ENCODE data around the gene NRN1. TPM values are rescaled to one million over a fixed set of nuclear protein-coding genes. Genes with fewer than 3 reads are reported as not detected.
A peak's percentile ranks its signal among the peaks of the same experiment; 100 is the strongest.
"Not testable (repeated sequence)": the region's sequence is repeated elsewhere in the genome, so short reads cannot be mapped to it uniquely, and the experiment has no call there.

Gene NRN1
- polyA plus RNA-seq (ENCODE audit: low read depth in 6 of 6) = not detected

DNA sequence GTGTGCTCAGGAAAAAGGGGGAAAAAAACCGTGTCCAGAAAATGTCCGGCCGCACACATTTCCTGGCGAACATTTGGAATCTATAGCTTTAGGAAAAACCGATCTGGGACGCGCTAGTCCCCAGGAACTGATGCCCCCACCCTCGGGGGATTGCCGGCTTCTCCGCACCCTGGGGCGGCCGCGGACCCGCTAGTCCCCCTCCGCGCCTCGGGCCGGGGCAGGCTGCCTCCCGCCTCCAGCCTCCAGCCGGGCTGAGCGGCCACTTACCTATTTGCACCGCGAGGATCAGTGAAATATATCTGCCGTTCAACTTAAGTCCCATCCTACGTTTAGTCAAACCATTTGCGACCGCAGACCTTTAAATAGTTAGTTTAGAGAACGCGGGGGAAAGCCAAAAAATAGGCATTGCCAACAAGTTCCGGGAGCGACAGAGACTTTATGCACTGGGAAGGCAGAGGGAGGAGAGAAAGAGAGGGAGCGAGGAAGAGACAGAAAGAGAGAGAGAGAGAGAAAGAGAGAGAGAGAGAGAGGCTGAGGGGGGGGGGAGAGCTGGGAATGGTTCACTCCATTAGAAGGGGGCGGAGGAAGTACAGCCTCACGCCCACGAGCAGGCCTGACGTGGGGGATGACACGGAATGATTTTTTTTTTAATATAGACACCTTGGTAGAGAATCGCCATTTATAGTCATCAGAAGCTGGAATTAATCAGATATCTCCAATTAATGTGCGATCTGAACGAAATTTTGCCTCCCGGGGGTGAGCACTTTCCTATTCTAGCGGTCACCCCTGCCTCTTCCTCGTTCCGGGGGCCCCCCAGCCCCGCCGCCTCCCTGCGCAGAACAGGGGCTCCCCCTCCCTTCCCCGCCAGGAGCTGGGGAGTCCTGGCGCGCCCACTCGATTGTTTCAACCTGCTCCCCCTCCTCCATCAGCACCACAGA is at the start of gene NRN1:
NRN1 (minus strand) TSS at position 498 of the 938 bp plus-strand sequence; CDS start at position 322, 176 bp downstream.
- DNase-seq (no peak), ATAC-seq (ENCODE audit: low read depth in 2 of 2) (no peak)
- H3K4me1 Mint-ChIP-seq = peaks cover 49 to 61% (median 49%) of the 10 kb centered on the region in 3 donors
- peak within 1 kb of the TSS; percentile 72 to 88 (median 82) for H3K4me3 Mint-ChIP-seq
- H3K27me3 Mint-ChIP-seq = peaks cover 48 to 79% (median 76%) of the 10 kb centered on the region in 3 donors
- peaks cover 8 to 38% of the 10 kb centered on the region in 2 donors for H3K36me3 Mint-ChIP-seq
- peaks cover 8 to 31% (median 28%) of the 10 kb centered on the region in 7 donors for H3K9me3 Mint-ChIP-seq
- H3K27ac Mint-ChIP-seq = peak within 1 kb of the TSS in 4 of 6 donors; percentile 87 to 99 (median 96)

- ATAC-seq (ENCODE audit: low read depth in 2 of 2) (no peak), DNase-seq (no peak)
- Mint-ChIP-seq H3K36me3 (peaks cover 0 to 4% of the 10 kb centered on the region in 2 donors), H3K9me3 (peaks cover 0 to 8% (median 0%) of the 10 kb centered on the region in 7 donors), H3K27ac (no peak overlapping the region), H3K27me3 (peaks cover 59 to 67% (median 63%) of the 10 kb centered on the region in 3 donors), H3K4me1 (no peaks in the 10 kb centered on the region), H3K4me3 (no peak overlapping the region)
Observed at GRCh38 chr6:6052216-6052615, 45.5 kb upstream of the NRN1 start.

DNA sequence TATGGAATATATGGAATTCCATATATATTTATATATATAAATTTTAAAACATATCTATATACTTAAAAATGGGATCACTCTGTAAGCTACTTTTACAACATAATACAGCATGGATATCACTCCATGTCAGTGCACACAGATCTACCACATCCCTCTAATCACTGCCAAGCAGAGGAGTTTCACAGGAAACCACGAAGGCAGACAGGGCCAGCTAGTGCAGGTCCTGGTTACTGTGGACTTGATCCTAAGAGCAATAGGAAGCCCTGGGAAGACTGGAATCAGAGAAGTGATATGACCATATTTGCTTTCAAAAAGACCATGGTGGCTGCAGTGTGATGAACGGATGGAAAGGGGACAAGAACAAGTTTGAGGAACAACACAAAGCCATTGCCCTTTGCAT is 40.0 kb upstream of the NRN1 start:
- peaks cover 0 to 8% (median 0%) of the 10 kb centered on the region in 7 donors for H3K9me3 Mint-ChIP-seq
- peak in 1 of 2 donors; percentile 33 for ATAC-seq (ENCODE audit: low read depth in 2 of 2)
- H3K4me3 Mint-ChIP-seq = no peak overlapping the region
- peak overlapping the region in 1 of 6 donors; percentile 6 for H3K27ac Mint-ChIP-seq
- peaks cover 38 to 50% (median 39%) of the 10 kb centered on the region in 3 donors for H3K27me3 Mint-ChIP-seq
- no peak for DNase-seq
- no peaks in the 10 kb centered on the region for H3K4me1 Mint-ChIP-seq
- peaks cover 0 to 4% of the 10 kb centered on the region in 2 donors for H3K36me3 Mint-ChIP-seq

GRCh38 chr6:6039946-6040509 is 33.3 kb upstream of the NRN1 start:
- H3K36me3 Mint-ChIP-seq = no peaks in the 10 kb centered on the region
- no peak for DNase-seq
- no peak overlapping the region for H3K27ac Mint-ChIP-seq
- no peaks in the 10 kb centered on the region for H3K4me1 Mint-ChIP-seq
- H3K9me3 Mint-ChIP-seq = peaks cover 0 to 3% (median 0%) of the 10 kb centered on the region in 7 donors
- no peak for ATAC-seq (ENCODE audit: low read depth in 2 of 2)
- peaks cover 32 to 43% (median 39%) of the 10 kb centered on the region in 3 donors for H3K27me3 Mint-ChIP-seq
- H3K4me3 Mint-ChIP-seq = no peak overlapping the region

DNA sequence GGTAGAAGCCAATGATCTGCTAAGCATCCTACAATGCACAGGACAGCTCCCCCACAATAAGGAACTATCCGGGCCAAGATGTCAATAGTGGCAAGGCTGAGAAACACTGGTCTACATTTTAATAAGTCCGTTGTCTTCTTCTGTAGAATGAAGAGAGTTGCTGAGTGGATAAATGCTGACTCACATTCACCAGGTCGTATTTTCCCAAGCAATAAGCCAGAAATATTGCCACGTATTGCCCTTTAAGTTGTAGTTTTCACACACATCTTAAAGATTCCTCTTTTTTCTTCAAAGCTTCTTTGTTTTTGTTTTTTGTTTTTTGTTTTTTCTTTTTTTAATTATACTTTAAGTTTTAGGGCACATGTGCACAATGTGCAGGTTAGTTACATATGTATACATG is 30.5 kb upstream of the NRN1 start:
- H3K27ac Mint-ChIP-seq = no peak overlapping the region
- peaks cover 19 to 34% (median 29%) of the 10 kb centered on the region in 3 donors for H3K27me3 Mint-ChIP-seq
- H3K36me3 Mint-ChIP-seq = no peaks in the 10 kb centered on the region
- no peak overlapping the region for H3K4me3 Mint-ChIP-seq
- DNase-seq = no peak
- no peaks in the 10 kb centered on the region for H3K4me1 Mint-ChIP-seq
- no peak for ATAC-seq (ENCODE audit: low read depth in 2 of 2)
- H3K9me3 Mint-ChIP-seq = peaks cover 0 to 3% (median 0%) of the 10 kb centered on the region in 7 donors

DNA sequence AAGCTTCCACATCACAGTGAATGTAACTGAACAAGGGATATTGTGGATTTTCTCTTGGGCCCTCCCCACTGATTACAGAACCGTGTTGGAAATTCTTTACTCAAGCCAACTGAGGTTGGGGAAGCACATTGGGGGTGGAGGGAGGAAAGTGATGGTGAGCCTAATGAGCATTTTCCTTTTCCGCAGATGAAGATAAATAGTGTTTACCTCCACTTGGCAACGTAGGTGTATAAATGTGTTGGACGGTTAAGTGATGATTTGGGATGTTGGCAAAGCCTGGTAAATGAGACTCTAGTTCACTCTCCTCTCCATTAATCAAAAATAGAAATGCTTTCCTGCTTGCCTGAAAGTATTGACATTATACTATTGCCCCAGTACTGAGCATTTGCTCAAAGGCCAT is 27.1 kb upstream of the NRN1 start:
- no peak overlapping the region for H3K27ac Mint-ChIP-seq
- no peaks in the 10 kb centered on the region for H3K4me1 Mint-ChIP-seq
- H3K4me3 Mint-ChIP-seq = no peak overlapping the region
- peaks cover 14 to 39% (median 32%) of the 10 kb centered on the region in 3 donors for H3K27me3 Mint-ChIP-seq
- DNase-seq (no peak), ATAC-seq (ENCODE audit: low read depth in 2 of 2) (no peak)
- no peaks in the 10 kb centered on the region for H3K36me3 Mint-ChIP-seq
- peaks cover 0 to 3% (median 0%) of the 10 kb centered on the region in 7 donors for H3K9me3 Mint-ChIP-seq

DNA sequence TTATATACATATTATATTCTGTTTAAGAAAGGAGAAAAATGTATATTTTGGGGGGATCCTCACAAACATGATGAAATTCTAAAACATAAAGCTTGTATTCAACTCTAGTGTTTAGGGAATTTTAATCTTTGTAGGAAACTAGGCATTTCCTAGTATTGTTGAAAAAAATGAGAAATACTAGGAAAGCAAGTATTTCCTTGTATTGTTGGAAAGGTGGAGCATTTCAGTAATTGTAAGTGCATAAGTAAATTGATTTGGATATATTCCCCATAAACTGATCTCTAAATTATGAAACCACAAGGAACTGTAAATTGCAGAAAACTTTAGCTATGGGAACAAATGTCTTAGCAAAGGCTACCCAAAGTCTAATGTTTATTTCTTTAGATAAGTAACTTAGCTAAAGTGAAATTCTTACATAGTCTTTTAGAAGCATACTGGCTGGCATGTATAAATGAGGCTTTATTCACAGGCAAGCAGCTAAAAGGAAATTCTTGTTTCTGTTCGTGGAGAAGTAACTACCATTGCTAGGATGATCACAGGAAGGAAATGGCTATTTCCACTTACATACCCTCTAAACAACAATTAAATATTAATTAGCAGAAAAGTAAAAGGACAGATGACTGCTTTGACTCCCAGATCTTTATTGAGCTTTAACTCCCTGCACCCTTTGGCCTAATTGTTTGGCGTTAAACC is 19.9 kb upstream of the NRN1 start:
- H3K27me3 Mint-ChIP-seq = peaks cover 40 to 74% (median 67%) of the 10 kb centered on the region in 3 donors
- no peaks in the 10 kb centered on the region for H3K9me3 Mint-ChIP-seq
- no peaks in the 10 kb centered on the region for H3K4me1 Mint-ChIP-seq
- no peaks in the 10 kb centered on the region for H3K36me3 Mint-ChIP-seq
- DNase-seq (no peak), ATAC-seq (ENCODE audit: low read depth in 2 of 2) (no peak)
- H3K27ac Mint-ChIP-seq = no peak overlapping the region
- H3K4me3 Mint-ChIP-seq = no peak overlapping the region

DNA sequence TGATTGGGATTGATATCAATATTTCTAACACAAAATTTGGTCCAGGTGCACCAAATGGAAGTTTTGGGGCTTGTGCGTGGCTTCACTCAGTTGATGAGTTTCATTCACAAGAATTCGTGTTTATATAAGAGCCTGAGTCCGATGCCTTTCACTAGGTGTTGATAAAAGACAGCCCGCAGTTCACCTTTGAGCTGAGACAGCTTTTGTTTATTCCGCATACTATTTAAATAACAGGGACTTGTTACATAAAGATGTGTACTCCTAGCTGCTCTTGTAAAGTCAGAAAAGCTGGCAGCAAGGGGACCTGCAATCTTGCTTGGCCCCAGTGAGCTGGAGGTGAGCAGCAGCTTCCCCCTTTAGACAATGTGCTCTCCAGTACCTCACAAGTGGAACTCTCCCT is 19.0 kb upstream of the NRN1 start:
- H3K27me3 Mint-ChIP-seq = peaks cover 48 to 75% (median 72%) of the 10 kb centered on the region in 3 donors
- H3K4me1 Mint-ChIP-seq = no peaks in the 10 kb centered on the region
- ATAC-seq (ENCODE audit: low read depth in 2 of 2) (no peak), DNase-seq (no peak)
- no peak overlapping the region for H3K4me3 Mint-ChIP-seq
- H3K27ac Mint-ChIP-seq = no peak overlapping the region
- H3K36me3 Mint-ChIP-seq = no peaks in the 10 kb centered on the region
- no peaks in the 10 kb centered on the region for H3K9me3 Mint-ChIP-seq

DNA sequence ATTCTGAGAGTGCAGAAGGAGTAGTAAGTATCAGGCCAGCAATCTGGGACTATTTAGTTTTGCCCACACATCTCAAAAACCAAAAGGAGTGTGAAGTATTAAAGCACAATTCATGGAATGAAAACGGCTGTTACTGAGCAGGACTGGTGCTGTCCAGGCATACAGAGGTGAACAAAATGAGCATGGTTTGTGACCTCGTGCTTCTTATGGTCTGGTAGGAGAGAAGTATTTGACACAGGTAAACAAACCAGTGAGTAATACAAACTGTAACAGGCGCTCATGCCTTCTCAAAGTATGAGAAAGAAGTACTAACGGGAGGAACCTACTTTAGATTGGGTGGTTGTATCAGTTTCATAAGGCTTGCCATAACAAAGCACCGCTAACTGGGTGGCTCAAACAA is 17.5 kb upstream of the NRN1 start:
- Mint-ChIP-seq H3K4me1 (no peaks in the 10 kb centered on the region), H3K27me3 (peaks cover 51 to 74% (median 68%) of the 10 kb centered on the region in 3 donors)

GRCh38 chr6:6022841-6023240 is 16.1 kb upstream of the NRN1 start:
- not testable (repeated sequence) for DNase-seq; H3K27ac Mint-ChIP-seq; H3K4me1 Mint-ChIP-seq; H3K36me3 Mint-ChIP-seq; H3K4me3 Mint-ChIP-seq; ATAC-seq (ENCODE audit: low read depth in 2 of 2); H3K9me3 Mint-ChIP-seq
- H3K27me3 Mint-ChIP-seq = peaks cover 64 to 81% (median 81%) of the 10 kb centered on the region in 3 donors

More for the DNA sequence above, 17.5 kb upstream of the NRN1 start:
- Mint-ChIP-seq H3K9me3 (no peaks in the 10 kb centered on the region), H3K27ac (no peak overlapping the region), H3K36me3 (no peaks in the 10 kb centered on the region), H3K4me3 (no peak overlapping the region)
- no peak for ATAC-seq (ENCODE audit: low read depth in 2 of 2)
- no peak for DNase-seq

DNA sequence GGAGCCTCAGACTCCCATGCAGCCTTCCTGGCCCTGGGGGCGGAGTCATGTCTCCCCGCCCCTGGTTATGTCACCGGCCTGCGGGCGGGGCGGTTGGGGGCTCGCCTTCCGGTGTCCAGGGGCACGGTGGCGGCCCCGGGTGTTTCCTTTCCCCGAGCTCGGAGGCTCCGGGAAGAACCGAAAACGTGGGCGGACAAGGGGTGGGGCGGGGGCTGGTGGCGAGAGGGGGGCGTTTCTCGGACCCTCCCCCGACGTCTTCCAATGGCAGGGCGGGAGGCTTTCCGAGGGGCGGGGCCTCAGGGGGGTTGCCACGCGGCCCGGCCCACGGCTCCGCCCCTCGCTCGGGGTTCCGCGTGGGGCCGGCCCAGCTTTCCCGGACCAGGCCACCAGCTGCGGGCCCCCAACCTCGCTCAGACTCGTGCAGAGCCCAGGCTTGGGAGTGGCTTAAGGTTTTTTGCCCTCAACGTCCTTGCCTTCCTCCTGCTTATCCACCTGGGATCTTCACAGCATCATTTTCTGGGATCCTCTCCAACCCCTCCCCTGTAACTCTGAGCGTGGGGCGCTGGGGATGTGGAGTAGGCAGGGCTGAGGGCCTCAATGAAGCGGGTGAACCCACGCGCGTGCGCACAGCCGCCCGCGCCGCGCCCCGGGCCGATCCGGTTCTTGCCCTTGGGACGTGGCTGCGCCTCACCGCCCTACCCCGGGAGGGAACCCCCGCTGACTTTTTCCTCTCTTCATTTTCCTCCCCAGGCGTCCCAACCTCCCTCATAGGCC is 2.1 kb upstream of the NRN1 start:
- peak overlapping the region; percentile 49 to 88 (median 80) for H3K4me3 Mint-ChIP-seq
- peaks cover 8 to 37% of the 10 kb centered on the region in 2 donors for H3K36me3 Mint-ChIP-seq
- H3K27me3 Mint-ChIP-seq = peaks cover 49 to 76% (median 72%) of the 10 kb centered on the region in 3 donors
- H3K4me1 Mint-ChIP-seq = peaks cover 36 to 42% (median 38%) of the 10 kb centered on the region in 3 donors
- DNase-seq = peak; percentile 27
- H3K9me3 Mint-ChIP-seq = peaks cover 7 to 28% (median 19%) of the 10 kb centered on the region in 7 donors
- ATAC-seq (ENCODE audit: low read depth in 2 of 2) = peak; percentile 51 to 68
- H3K27ac Mint-ChIP-seq = peak overlapping the region in 2 of 6 donors; percentile 60 to 66

- H3K4me3 Mint-ChIP-seq = peak overlapping the region; percentile 72 to 88 (median 80)
- H3K36me3 Mint-ChIP-seq = peaks cover 8 to 38% of the 10 kb centered on the region in 2 donors
- DNase-seq (no peak), ATAC-seq (ENCODE audit: low read depth in 2 of 2) (no peak)
- peaks cover 7 to 29% (median 19%) of the 10 kb centered on the region in 7 donors for H3K9me3 Mint-ChIP-seq
- H3K4me1 Mint-ChIP-seq = peaks cover 38 to 47% (median 39%) of the 10 kb centered on the region in 3 donors
- peak overlapping the region in 2 of 6 donors; percentile 66 to 88 for H3K27ac Mint-ChIP-seq
- H3K27me3 Mint-ChIP-seq = peaks cover 50 to 76% (median 76%) of the 10 kb centered on the region in 3 donors
Observed at GRCh38 chr6:6008089-6008647, 1.4 kb upstream of the NRN1 start.
